ENCODE data around the gene PPARGC1A. TPM values are rescaled to one million over a fixed set of nuclear protein-coding genes. Genes with fewer than 3 reads are reported as not detected.

The PPARGC1A gene
- total and polyA plus RNA-seq, 2 experiments from 2014 or later, result 0.76 to 3.3 TPM

- H3F3A ChIP-seq (replicated peaks; ENCODE audit: low read depth), result no peaks in the 10 kb centered on the region
- Mint-ChIP-seq H3K27me3 (ENCODE audit: insufficient read depth, low read depth, poor library complexity) (no peaks in the 10 kb centered on the region), H3K36me3 (ENCODE audit: low read depth) (no peaks in the 10 kb centered on the region; the same call in 2 of the 3 replicates), H3K4me1 (peaks cover 2% of the 10 kb centered on the region), H3K4me3 (no peak overlapping the region), H3K9me3 (no peaks in the 10 kb centered on the region; the same call in 1 of the 3 replicates), H3K27ac (no peak overlapping the region)
- H3K36me3 ChIP-seq (ENCODE audit: insufficient read depth), result no peaks in the 10 kb centered on the region
- peak; percentile 31 to 40; a peak in 3 of 4 replicates for TF ChIP-seq CTCF (conservative IDR thresholded peaks at IDR 0.05; ENCODE audit: low read depth in 2 of 2)
- no peak for TF ChIP-seq REST (IDR thresholded peaks at IDR 0.05; ENCODE audit: unreplicated experiment)
- no peaks in the 10 kb centered on the region for H3K79me2 ChIP-seq (replicated peaks; ENCODE audit: insufficient read depth)
- ATAC-seq (no peak), DNase-seq (ENCODE audit: low spot score) (no peak)
- peaks cover 3% of the 10 kb centered on the region; the same call in 1 of the 2 replicates for H3K9me2 ChIP-seq (ENCODE audit: insufficient read depth)
- 0 out of 2 replicates have a peak, but pooled peaks cover 1% of the 10 kb centered on the region for H3K4me1 ChIP-seq (ENCODE audit: insufficient read depth)
- H3K27me3 ChIP-seq (ENCODE audit: insufficient read depth), result no peaks in the 10 kb centered on the region
- H4K20me1 ChIP-seq (replicated peaks; ENCODE audit: insufficient read depth), result no peaks in the 10 kb centered on the region
- H2AFZ ChIP-seq, result no peak overlapping the region
- H3K27ac ChIP-seq (ENCODE audit: low read depth), result no peak overlapping the region
- H3K4me2 ChIP-seq, result no peak overlapping the region
- H3K4me3 ChIP-seq, result no peak overlapping the region
These were observed 32.4 kb downstream of the PPARGC1A start for GRCh38 chr4:23857367-23857959.

- ATAC-seq (no peak), DNase-seq (ENCODE audit: low spot score) (no peak)
- no peaks in the 10 kb centered on the region for H4K20me1 ChIP-seq (replicated peaks; ENCODE audit: insufficient read depth)
- H3K36me3 ChIP-seq (ENCODE audit: insufficient read depth), result no peaks in the 10 kb centered on the region
- H3K4me1 ChIP-seq (ENCODE audit: insufficient read depth), result peaks cover 5% of the 10 kb centered on the region; the same call in 1 of the 2 replicates
- H3K27ac ChIP-seq (ENCODE audit: low read depth), result no peak overlapping the region
- H3F3A ChIP-seq (replicated peaks; ENCODE audit: low read depth), result no peaks in the 10 kb centered on the region
- H2AFZ ChIP-seq, result no peak overlapping the region
- no peak for TF ChIP-seq CTCF (conservative IDR thresholded peaks at IDR 0.05; ENCODE audit: low read depth in 2 of 2)
- peaks cover 3% of the 10 kb centered on the region; the same call in 1 of the 2 replicates for H3K9me2 ChIP-seq (ENCODE audit: insufficient read depth)
- Mint-ChIP-seq H3K36me3 (ENCODE audit: low read depth) (no peaks in the 10 kb centered on the region; the same call in 2 of the 3 replicates), H3K4me1 (peaks cover 10% of the 10 kb centered on the region), H3K27ac (no peak overlapping the region), H3K9me3 (no peaks in the 10 kb centered on the region; the same call in 1 of the 3 replicates), H3K4me3 (no peak overlapping the region), H3K27me3 (ENCODE audit: insufficient read depth, low read depth, poor library complexity) (no peaks in the 10 kb centered on the region)
- no peaks in the 10 kb centered on the region for H3K27me3 ChIP-seq (ENCODE audit: insufficient read depth)
- H3K4me2 ChIP-seq, result no peak overlapping the region
- no peaks in the 10 kb centered on the region for H3K79me2 ChIP-seq (replicated peaks; ENCODE audit: insufficient read depth)
- H3K4me3 ChIP-seq, result no peak overlapping the region
These were observed 33.2 kb downstream of the PPARGC1A start for GRCh38 chr4:23856630-23857029.
